Measurements from ENCODE around the gene BICRAL. TPM values are rescaled to one million over a fixed set of nuclear protein-coding genes. Genes with fewer than 3 reads are reported as not detected.
"Not testable (repeated sequence)": the region's sequence is repeated elsewhere in the genome, so short reads cannot be mapped to it uniquely, and the experiment has no call there.

Gene BICRAL
- polyA plus RNA-seq, 2 donors = 2.4 to 3.0 TPM

- H3K27ac ChIP-seq (ENCODE audit: low read depth in 2 of 2, low read length in 1 of 2); H3K9me3 ChIP-seq (ENCODE audit: control insufficient read depth in 2 of 2, insufficient read depth in 1 of 2, low read depth in 1 of 2, low read length in 1 of 2); H3K4me1 ChIP-seq (ENCODE audit: control insufficient read depth in 2 of 2, insufficient read depth in 2 of 2, low read length in 1 of 2); H3K27me3 ChIP-seq (ENCODE audit: control insufficient read depth in 1 of 2, insufficient read depth in 2 of 2, low read length in 2 of 2): not testable (repeated sequence)
- 76 to 84% methylated on average over 12 of the region's 12 CpGs for WGBS, 2 donors
- Histone ChIP-seq H3K36me3 (ENCODE audit: control insufficient read depth in 2 of 2, insufficient read depth in 2 of 2, low read length in 1 of 2) (peaks cover 15 to 17% of the 10 kb centered on the region in 2 donors), H3K4me3 (ENCODE audit: low read depth in 1 of 2, low read length in 2 of 2) (peak overlapping the region; percentile 85 to 86)
Observed at GRCh38 chr6:42880871-42881270, 99.0 kb downstream of the BICRAL start.

GRCh38 chr6:42885702-42886101 is 103.8 kb downstream of the BICRAL start:
- Histone ChIP-seq H3K36me3 (ENCODE audit: control insufficient read depth in 2 of 2, insufficient read depth in 2 of 2, low read length in 1 of 2) (peaks cover 16 to 19% of the 10 kb centered on the region in 2 donors), H3K27me3 (ENCODE audit: control insufficient read depth in 1 of 2, insufficient read depth in 2 of 2, low read length in 2 of 2) (no peaks in the 10 kb centered on the region), H3K4me3 (ENCODE audit: low read depth in 1 of 2, low read length in 2 of 2) (no peak overlapping the region), H3K4me1 (ENCODE audit: control insufficient read depth in 2 of 2, insufficient read depth in 2 of 2, low read length in 1 of 2) (peaks cover 0 to 2% of the 10 kb centered on the region in 2 donors), H3K9me3 (ENCODE audit: control insufficient read depth in 2 of 2, insufficient read depth in 1 of 2, low read depth in 1 of 2, low read length in 1 of 2) (no peaks in the 10 kb centered on the region), H3K27ac (ENCODE audit: low read depth in 2 of 2, low read length in 1 of 2) (no peak overlapping the region)
- WGBS, 2 donors = 69 to 82% methylated on average over 4 of the region's 4 CpGs

- not testable (repeated sequence) for H3K4me3 ChIP-seq (ENCODE audit: low read depth in 1 of 2, low read length in 2 of 2); H3K27ac ChIP-seq (ENCODE audit: low read depth in 2 of 2, low read length in 1 of 2); H3K27me3 ChIP-seq (ENCODE audit: control insufficient read depth in 1 of 2, insufficient read depth in 2 of 2, low read length in 2 of 2); H3K4me1 ChIP-seq (ENCODE audit: control insufficient read depth in 2 of 2, insufficient read depth in 2 of 2, low read length in 1 of 2); H3K9me3 ChIP-seq (ENCODE audit: control insufficient read depth in 2 of 2, insufficient read depth in 1 of 2, low read depth in 1 of 2, low read length in 1 of 2)
- WGBS, 2 donors = 84 to 94% methylated on average over 4 of the region's 4 CpGs
- peaks cover 16 to 19% of the 10 kb centered on the region in 2 donors for H3K36me3 ChIP-seq (ENCODE audit: control insufficient read depth in 2 of 2, insufficient read depth in 2 of 2, low read length in 1 of 2)
Observed at GRCh38 chr6:42888201-42888600, 106.3 kb downstream of the BICRAL start.

GRCh38 chr6:42889815-42890214 is 108.0 kb downstream of the BICRAL start:
- Histone ChIP-seq H3K4me1 (ENCODE audit: control insufficient read depth in 2 of 2, insufficient read depth in 2 of 2, low read length in 1 of 2) (peaks cover 0 to 2% of the 10 kb centered on the region in 2 donors), H3K4me3 (ENCODE audit: low read depth in 1 of 2, low read length in 2 of 2) (peak overlapping the region in 1 of 2 donors; percentile 71), H3K27ac (ENCODE audit: low read depth in 2 of 2, low read length in 1 of 2) (peak overlapping the region; percentile 75 to 98), H3K36me3 (ENCODE audit: control insufficient read depth in 2 of 2, insufficient read depth in 2 of 2, low read length in 1 of 2) (peaks cover 5 to 6% of the 10 kb centered on the region in 2 donors), H3K27me3 (ENCODE audit: control insufficient read depth in 1 of 2, insufficient read depth in 2 of 2, low read length in 2 of 2) (no peaks in the 10 kb centered on the region), H3K9me3 (ENCODE audit: control insufficient read depth in 2 of 2, insufficient read depth in 1 of 2, low read depth in 1 of 2, low read length in 1 of 2) (no peaks in the 10 kb centered on the region)
- 36 to 40% methylated on average over 4 of the region's 4 CpGs for WGBS, 2 donors

GRCh38 chr6:42890311-42891198 is 108.7 kb downstream of the BICRAL start:
- Histone ChIP-seq H3K27me3 (ENCODE audit: control insufficient read depth in 1 of 2, insufficient read depth in 2 of 2, low read length in 2 of 2) (no peaks in the 10 kb centered on the region), H3K4me1 (ENCODE audit: control insufficient read depth in 2 of 2, insufficient read depth in 2 of 2, low read length in 1 of 2) (peaks cover 0 to 2% of the 10 kb centered on the region in 2 donors), H3K36me3 (ENCODE audit: control insufficient read depth in 2 of 2, insufficient read depth in 2 of 2, low read length in 1 of 2) (peaks cover 5% of the 10 kb centered on the region in 2 donors), H3K9me3 (ENCODE audit: control insufficient read depth in 2 of 2, insufficient read depth in 1 of 2, low read depth in 1 of 2, low read length in 1 of 2) (no peaks in the 10 kb centered on the region), H3K4me3 (ENCODE audit: low read depth in 1 of 2, low read length in 2 of 2) (peak overlapping the region; percentile 71 to 98), H3K27ac (ENCODE audit: low read depth in 2 of 2, low read length in 1 of 2) (peak overlapping the region; percentile 98 to 100)
- 0 to 1% methylated on average over 63 of the region's 63 CpGs for WGBS, 2 donors

- H3K4me3 ChIP-seq (ENCODE audit: low read depth in 1 of 2, low read length in 2 of 2) = peak overlapping the region; percentile 71 to 98
Observed at GRCh38 chr6:42891199-42891722, 109.4 kb downstream of the BICRAL start.

GRCh38 chr6:42894041-42894828 is 112.4 kb downstream of the BICRAL start:
- not testable (repeated sequence) for H3K4me3 ChIP-seq (ENCODE audit: low read depth in 1 of 2, low read length in 2 of 2); H3K9me3 ChIP-seq (ENCODE audit: control insufficient read depth in 2 of 2, insufficient read depth in 1 of 2, low read depth in 1 of 2, low read length in 1 of 2); H3K27ac ChIP-seq (ENCODE audit: low read depth in 2 of 2, low read length in 1 of 2); H3K27me3 ChIP-seq (ENCODE audit: control insufficient read depth in 1 of 2, insufficient read depth in 2 of 2, low read length in 2 of 2); H3K4me1 ChIP-seq (ENCODE audit: control insufficient read depth in 2 of 2, insufficient read depth in 2 of 2, low read length in 1 of 2); H3K36me3 ChIP-seq (ENCODE audit: control insufficient read depth in 2 of 2, insufficient read depth in 2 of 2, low read length in 1 of 2)
- 59 to 68% methylated on average over 19 of the region's 19 CpGs for WGBS, 2 donors

More at GRCh38 chr6:42891199-42891722, 109.4 kb downstream of the BICRAL start:
- WGBS, 2 donors = 32 to 33% methylated on average over 17 of the region's 17 CpGs
- Histone ChIP-seq H3K36me3 (ENCODE audit: control insufficient read depth in 2 of 2, insufficient read depth in 2 of 2, low read length in 1 of 2) (no peaks in the 10 kb centered on the region), H3K9me3 (ENCODE audit: control insufficient read depth in 2 of 2, insufficient read depth in 1 of 2, low read depth in 1 of 2, low read length in 1 of 2) (no peaks in the 10 kb centered on the region), H3K27ac (ENCODE audit: low read depth in 2 of 2, low read length in 1 of 2) (peak overlapping the region; percentile 84 to 100), H3K4me1 (ENCODE audit: control insufficient read depth in 2 of 2, insufficient read depth in 2 of 2, low read length in 1 of 2) (peaks cover 0 to 2% of the 10 kb centered on the region in 2 donors), H3K27me3 (ENCODE audit: control insufficient read depth in 1 of 2, insufficient read depth in 2 of 2, low read length in 2 of 2) (no peaks in the 10 kb centered on the region)

GRCh38 chr6:42896178-42896719 is 114.4 kb downstream of the BICRAL start:
- Histone ChIP-seq H3K4me3 (ENCODE audit: low read depth in 1 of 2, low read length in 2 of 2) (no peak overlapping the region), H3K27ac (ENCODE audit: low read depth in 2 of 2, low read length in 1 of 2) (no peak overlapping the region), H3K4me1 (ENCODE audit: control insufficient read depth in 2 of 2, insufficient read depth in 2 of 2, low read length in 1 of 2) (no peaks in the 10 kb centered on the region), H3K27me3 (ENCODE audit: control insufficient read depth in 1 of 2, insufficient read depth in 2 of 2, low read length in 2 of 2) (no peaks in the 10 kb centered on the region), H3K36me3 (ENCODE audit: control insufficient read depth in 2 of 2, insufficient read depth in 2 of 2, low read length in 1 of 2) (no peaks in the 10 kb centered on the region), H3K9me3 (ENCODE audit: control insufficient read depth in 2 of 2, insufficient read depth in 1 of 2, low read depth in 1 of 2, low read length in 1 of 2) (no peaks in the 10 kb centered on the region)
- 79 to 85% methylated on average over 10 of the region's 10 CpGs for WGBS, 2 donors

GRCh38 chr6:42898891-42899361 is 117.1 kb downstream of the BICRAL start:
- Histone ChIP-seq H3K27me3 (ENCODE audit: control insufficient read depth in 1 of 2, insufficient read depth in 2 of 2, low read length in 2 of 2) (no peaks in the 10 kb centered on the region), H3K4me3 (ENCODE audit: low read depth in 1 of 2, low read length in 2 of 2) (no peak overlapping the region), H3K4me1 (ENCODE audit: control insufficient read depth in 2 of 2, insufficient read depth in 2 of 2, low read length in 1 of 2) (no peaks in the 10 kb centered on the region), H3K36me3 (ENCODE audit: control insufficient read depth in 2 of 2, insufficient read depth in 2 of 2, low read length in 1 of 2) (no peaks in the 10 kb centered on the region), H3K27ac (ENCODE audit: low read depth in 2 of 2, low read length in 1 of 2) (no peak overlapping the region), H3K9me3 (ENCODE audit: control insufficient read depth in 2 of 2, insufficient read depth in 1 of 2, low read depth in 1 of 2, low read length in 1 of 2) (no peaks in the 10 kb centered on the region)
- 8 to 9% methylated on average over 10 of the region's 10 CpGs for WGBS, 2 donors
